NCI-H2196 (cell line): ENCODE results near the gene EMC1.
"Not testable (repeated sequence)": the region's sequence is repeated elsewhere in the genome, so short reads cannot be mapped to it uniquely, and the experiment has no call there.

ENCODE experiments used
- DNase-seq: peaks from one replicate; lab custom pipeline; 2025; ENCODE audit not compliant: unreplicated experiment; lab: John Stamatoyannopoulos, UW

EMC1 gene

DNA sequence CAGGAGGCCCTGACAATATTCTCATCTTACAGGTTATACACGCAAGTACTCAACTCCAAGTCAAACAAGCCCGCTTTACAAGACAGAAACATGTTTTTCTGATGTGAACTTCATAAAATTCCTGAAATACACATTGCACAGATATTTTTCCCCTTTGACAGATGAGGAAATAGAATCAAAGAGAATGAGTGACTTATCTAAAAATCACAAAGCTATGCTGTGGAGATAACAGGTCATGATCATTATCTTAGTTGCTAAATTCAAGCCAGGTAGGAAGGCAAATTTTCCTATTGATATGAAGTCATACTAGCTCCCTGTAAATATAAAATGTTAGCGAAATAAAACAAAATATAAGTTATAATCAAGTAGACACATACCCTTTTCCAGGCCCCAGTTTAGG is 59.5 kb downstream of the EMC1 start:
- no peak for DNase-seq

DNA sequence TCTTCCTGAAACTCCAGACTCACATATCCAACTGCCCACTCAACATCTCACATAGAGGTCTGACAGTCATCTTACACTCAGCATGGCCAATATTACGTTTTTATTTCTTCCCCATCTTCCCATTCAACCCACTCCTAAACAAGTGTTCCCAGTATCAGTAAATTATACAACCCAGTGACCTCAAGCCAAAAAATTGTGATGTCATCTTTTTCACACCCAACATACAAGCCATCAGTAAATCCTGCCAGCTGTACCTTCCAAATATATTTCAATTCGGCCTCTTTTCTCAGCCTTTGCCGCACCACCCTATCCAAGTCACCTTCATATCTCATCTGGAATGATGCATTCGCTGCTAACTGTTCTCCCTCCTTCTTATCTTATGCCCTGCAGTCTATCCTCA is 60.9 kb downstream of the EMC1 start:
- no peak for DNase-seq

DNA sequence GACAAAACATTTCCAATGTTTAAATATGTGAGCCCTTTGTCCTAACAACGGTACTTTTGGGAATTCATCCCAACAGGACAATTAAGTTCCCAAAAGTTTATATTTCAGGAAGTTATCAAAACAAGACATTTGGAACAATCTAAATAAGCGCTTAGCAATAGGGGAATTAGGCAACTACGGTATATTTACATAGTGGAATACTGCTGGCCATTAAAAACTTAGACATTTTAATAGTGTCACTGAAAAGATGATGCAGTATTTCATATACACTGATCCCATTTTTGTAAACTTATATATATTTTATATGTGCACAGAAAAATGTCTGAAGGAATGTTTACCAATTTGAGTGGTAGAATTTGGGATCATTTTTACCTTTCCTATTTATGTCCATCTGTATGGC is 62.1 kb downstream of the EMC1 start:
- DNase-seq: no peak

DNA sequence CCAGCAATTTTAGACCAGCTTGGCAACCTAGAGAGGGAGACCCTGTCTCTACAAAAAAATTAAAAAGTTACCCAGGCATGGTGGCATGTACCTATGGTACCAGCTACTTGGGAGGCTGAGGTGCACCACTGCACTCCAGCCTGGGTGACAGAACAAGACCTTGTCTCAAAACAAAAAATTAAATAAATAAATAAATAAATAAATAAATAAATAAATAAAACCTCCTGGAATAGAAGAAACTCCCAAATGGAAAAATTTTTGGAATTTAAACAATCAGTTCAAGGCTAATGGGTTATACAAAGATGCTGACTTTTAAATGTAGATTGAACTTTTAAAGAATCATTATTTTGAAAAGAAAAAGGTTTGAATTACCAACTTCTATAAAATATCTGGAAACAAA is 63.5 kb downstream of the EMC1 start:
- DNase-seq: no peak

DNA sequence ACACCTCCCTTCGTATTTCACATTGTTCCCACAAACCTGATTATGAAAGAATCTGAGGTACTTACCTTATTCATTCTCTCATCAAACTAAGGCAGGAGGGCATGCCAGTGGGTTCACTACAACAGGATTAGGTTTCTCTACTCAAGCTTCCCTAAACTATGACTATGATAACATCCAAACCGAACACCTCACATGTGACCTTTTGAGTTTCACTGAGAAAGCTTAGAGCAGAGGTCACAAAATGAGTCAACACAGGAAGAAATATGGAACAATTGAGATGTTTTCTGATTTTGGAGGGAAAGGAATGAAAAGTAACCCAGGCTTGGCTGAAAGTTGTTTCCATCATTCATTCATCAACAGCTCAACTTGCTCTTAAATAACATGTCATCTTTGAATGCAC is 65.3 kb downstream of the EMC1 start:
- DNase-seq: no peak

GRCh38 chr1:19182223-19182622 is 69.1 kb downstream of the EMC1 start:
- DNase-seq: no peak

DNA sequence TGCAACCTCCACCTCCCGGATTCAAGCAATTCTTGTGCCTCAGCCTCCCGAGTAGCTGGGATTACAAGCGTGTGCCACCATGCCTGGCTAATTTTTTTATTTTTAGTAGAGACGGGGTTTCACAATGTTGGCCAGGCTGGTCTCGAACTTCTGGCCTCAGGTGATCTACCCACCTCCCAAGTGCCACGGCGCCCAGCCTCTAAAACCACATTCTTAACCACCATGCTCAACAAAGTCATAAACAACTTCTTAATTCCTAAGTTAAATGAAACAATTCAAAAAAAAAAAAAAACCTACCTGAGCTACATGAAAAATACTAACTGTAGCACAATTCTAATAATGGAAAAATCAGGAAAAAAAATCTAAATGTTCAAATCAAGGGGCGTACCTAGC is 71.1 kb downstream of the EMC1 start:
- DNase-seq: not testable (repeated sequence)

- DNase-seq: peak; percentile 42
Measured at GRCh38 chr1:19179597-19180264, 71.6 kb downstream of the EMC1 start.

DNA sequence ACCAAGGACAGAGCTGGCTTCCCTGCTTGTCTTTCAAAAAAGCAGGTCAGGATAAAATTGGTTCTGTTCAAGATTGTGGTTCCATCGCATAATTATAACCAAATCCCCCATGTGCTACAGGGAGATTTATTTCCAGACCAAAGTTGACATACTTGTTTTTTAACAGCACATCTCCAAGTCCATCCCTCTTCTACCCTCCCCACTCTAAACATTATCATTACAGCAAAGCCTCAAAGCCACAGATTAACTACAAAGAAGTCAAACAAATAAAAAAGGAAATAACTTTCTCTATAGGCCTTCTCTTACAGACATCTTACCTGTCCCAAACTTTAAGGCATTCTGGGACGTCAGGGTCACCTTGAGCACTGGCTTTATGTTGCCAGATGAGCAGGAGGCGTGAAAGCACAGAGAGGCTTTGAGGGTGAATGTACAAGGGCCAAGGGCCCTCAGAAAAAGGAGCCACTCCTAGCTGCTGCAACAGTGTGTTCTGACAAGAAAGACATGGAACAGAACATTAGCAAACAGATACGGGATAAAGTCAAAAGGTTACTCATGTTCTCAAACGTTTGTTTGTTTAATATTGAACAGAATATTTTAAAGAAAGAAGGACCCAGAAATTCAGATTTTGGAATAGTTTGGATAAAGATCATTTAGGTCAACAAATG is 72.5 kb downstream of the EMC1 start:
- no peak for DNase-seq

- no peak for DNase-seq
Measured at GRCh38 chr1:19177811-19178210, 73.5 kb downstream of the EMC1 start.

- DNase-seq: no peak
Measured at GRCh38 chr1:19169642-19170041, 81.7 kb downstream of the EMC1 start.

DNA sequence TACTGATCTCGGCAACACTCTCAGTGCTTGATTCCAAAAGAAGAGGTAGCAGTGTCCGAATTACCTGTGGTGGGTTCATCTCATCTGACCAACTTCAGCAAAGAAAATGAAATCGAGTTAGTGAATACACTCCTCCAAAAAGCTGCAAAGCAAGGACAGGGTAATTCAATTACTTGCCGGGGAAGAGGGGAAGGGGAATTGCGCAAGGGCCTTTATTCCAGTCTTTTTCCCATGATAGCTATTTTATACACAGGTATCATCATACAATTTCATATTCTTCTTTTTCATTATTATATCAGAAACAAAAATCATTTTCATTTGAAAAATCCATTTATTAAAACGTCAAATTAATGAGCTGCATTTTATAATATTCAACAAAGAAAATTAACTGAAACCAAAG is 84.2 kb downstream of the EMC1 start:
- no peak for DNase-seq

- no peak for DNase-seq
Measured at GRCh38 chr1:19166066-19166465, 85.3 kb downstream of the EMC1 start.
